HEK293 (cell line): ENCODE data around the gene MTA1.

Experiments
- CTCF ChIP-seq: fragments of 450-650 bp; formaldehyde crosslinking; IDR thresholded peaks from 2 replicates; pipeline ENCODE4 v1.5.1; 2016; ENCODE audit warnings: missing biosample characterization, missing genetic modification characterization
- KLF1 ChIP-seq: fragments of 450-650 bp; formaldehyde crosslinking; IDR thresholded peaks from 2 replicates; pipeline ENCODE4 v1.5.1; 2016; ENCODE audit warnings: missing biosample characterization, missing genetic modification characterization
- WT1 ChIP-seq: fragments of 450-650 bp; formaldehyde crosslinking; IDR thresholded peaks from 2 replicates; pipeline ENCODE4 v1.5.1; 2016; ENCODE audit warnings: missing biosample characterization, missing genetic modification characterization
- YY1 ChIP-seq: fragments of 450-650 bp; formaldehyde crosslinking; IDR thresholded peaks from 2 replicates; pipeline ENCODE4 v1.5.1; 2018; ENCODE audit warnings: missing biosample characterization, missing genetic modification characterization
- ZBTB21 ChIP-seq: fragments of 450-650 bp; formaldehyde crosslinking; IDR thresholded peaks from 2 replicates; pipeline ENCODE4 v1.5.1; 2017; ENCODE audit warnings: missing biosample characterization, missing genetic modification characterization
- ZBTB8A ChIP-seq: fragments of 450-650 bp; formaldehyde crosslinking; IDR thresholded peaks from 2 replicates; pipeline ENCODE4 v1.5.1; 2016; ENCODE audit warnings: missing biosample characterization, missing genetic modification characterization
- ZNF266 ChIP-seq: fragments of 450-650 bp; formaldehyde crosslinking; IDR thresholded peaks from 2 replicates; pipeline ENCODE4 v1.5.1; 2016; ENCODE audit warnings: missing biosample characterization, missing genetic modification characterization, low read depth
- ZNF311 ChIP-seq: fragments of 450-650 bp; formaldehyde crosslinking; IDR thresholded peaks from 2 replicates; pipeline ENCODE4 v1.5.1; 2017; ENCODE audit warnings: missing biosample characterization, missing genetic modification characterization, borderline replicate concordance
- ZNF600 ChIP-seq: fragments of 450-650 bp; formaldehyde crosslinking; IDR thresholded peaks from 2 replicates; pipeline ENCODE4 v1.5.1; 2016; ENCODE audit warnings: missing biosample characterization, missing genetic modification characterization

GRCh38 chr14:105439710-105440553 is 20.3 kb downstream of the MTA1 start:
- TF ChIP-seq CTCF (tag by site-specific recombination) (0 out of 2 replicates have a peak, but pooled peaks have one; percentile 11), KLF1 (tag by site-specific recombination) (no peak), WT1 (tag by site-specific recombination) (no peak), ZBTB21 (tag by site-specific recombination) (no peak), YY1 (tag by site-specific recombination) (no peak), ZNF600 (tag by site-specific recombination) (no peak), ZBTB8A (tag by site-specific recombination) (no peak), ZNF311 (tag by site-specific recombination) (no peak), ZNF266 (no peak)
